Thoracic aorta (tissue), 2 donors: ENCODE measurements around the gene APOM. TPM values are rescaled to one million over a fixed set of nuclear protein-coding genes. Genes with fewer than 3 reads are reported as not detected.

ENCODE experiments used
- ATAC-seq: fragments of 150-250 bp; one replicate; pipeline ENCODE4 v1.8.0; 2017; ENCODE audit warnings: low read depth; ENCODE audit not compliant: insufficient number of reproducible peaks, low FRiP score
- DNase-seq: peaks from one replicate; pipeline ENCODE4 v3.0.0-alpha.2; 2020; ENCODE audit warnings: low spot score
- H3K27ac ChIP-seq, 2 donors: fragments of 200-600 bp; sonication (generic); 1 replicate in 1 of 2; 2 replicates in 1 of 2; pipeline ENCODE4 v1.5.1; 2016; ENCODE audit warnings: mild to moderate bottlenecking in 2 of 2, moderate library complexity in 2 of 2
- H3K27me3 ChIP-seq: fragments of 200-600 bp; sonication (generic); replicated peaks from 2 replicates; pipeline ENCODE4 v1.6.0; 2016; ENCODE audit warnings: mild to moderate bottlenecking; ENCODE audit not compliant: insufficient read depth
- H3K36me3 ChIP-seq: fragments of 200-600 bp; sonication (generic); one replicate; pipeline ENCODE4 v1.5.1; 2016
- H3K4me1 ChIP-seq, 2 donors: fragments of 200-600 bp; sonication (generic); 1 replicate in 1 of 2; 2 replicates in 1 of 2; pipeline versions ENCODE4 v1.5.1 to v1.6.0; 2016; ENCODE audit warnings: low read depth in 2 of 2, mild to moderate bottlenecking in 1 of 2; ENCODE audit not compliant: control insufficient read depth in 1 of 2
- H3K4me3 ChIP-seq: fragments of 200-600 bp; sonication (generic); 2 replicates; pipeline ENCODE4 v1.5.1; 2016; ENCODE audit warnings: mild to moderate bottlenecking
- H3K9me3 ChIP-seq: fragments of 200-600 bp; sonication (generic); 2 replicates; pipeline ENCODE4 v1.5.1; 2016
- CTCF ChIP-seq: fragments of 200-600 bp; sonication (generic); IDR thresholded peaks from one replicate; pipeline ENCODE4 v1.5.1; 2019; ENCODE audit warnings: antibody characterized with exemption
- total RNA-seq, 2 donors: library from RNA; depleted of rRNA; stranded (reverse); fragments of >200 nt; gene quantifications; one replicate each; pipeline versions ENCODE4 v1.1.0 to v1.2.3, GENCODE V29; 2016

Gene APOM
- total RNA-seq, 2 donors from 2014 or later: 2.2 TPM; not detected in 1

DNA sequence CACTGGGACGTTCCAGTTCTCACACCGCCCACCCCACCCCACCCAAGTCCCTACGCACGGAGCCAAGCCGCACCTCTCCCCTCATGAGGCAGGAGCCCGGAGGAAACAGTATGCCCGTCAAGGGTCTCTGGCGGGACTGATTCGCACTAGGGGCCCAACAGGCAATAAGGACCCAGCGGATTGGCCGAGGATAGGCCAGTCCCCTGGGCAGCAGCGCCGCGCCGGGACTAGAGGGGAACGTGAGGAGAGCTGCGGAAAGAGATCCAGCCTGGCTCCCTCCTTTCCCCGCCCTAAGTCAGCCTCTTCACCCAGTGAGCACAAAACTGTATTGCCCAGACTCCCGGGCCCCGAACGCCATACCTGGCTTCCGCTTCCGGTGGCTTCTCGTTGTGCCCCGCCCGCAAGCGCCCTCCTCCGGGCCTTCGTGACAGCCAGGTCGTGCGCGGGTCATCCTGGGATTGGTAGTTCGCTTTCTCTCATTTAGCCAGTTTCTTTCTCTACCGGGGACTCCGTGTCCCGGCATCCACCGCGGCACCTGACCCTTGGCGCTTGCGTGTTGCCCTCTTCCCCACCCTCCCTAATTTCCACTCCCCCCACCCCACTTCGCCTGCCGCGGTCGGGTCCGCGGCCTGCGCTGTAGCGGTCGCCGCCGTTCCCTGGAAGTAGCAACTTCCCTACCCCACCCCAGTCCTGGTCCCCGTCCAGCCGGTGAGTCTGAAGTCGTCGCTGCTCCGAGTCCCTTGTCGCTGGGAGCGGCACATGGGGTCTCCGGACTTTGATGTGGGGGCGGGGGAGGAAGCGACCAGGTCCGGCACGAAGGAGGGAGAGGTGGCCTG lies 10.0 kb downstream of the APOM start, which contains the start of gene CSNK2B:
TSS of gene CSNK2B (plus strand) at position 580 of the 836 bp plus-strand sequence. CDS start 752 bp downstream, outside the sequence.
- ATAC-seq: peak; percentile 84
- peak within 1 kb of the TSS; percentile 98 for H3K4me3 ChIP-seq
- H3K27ac ChIP-seq: peak within 1 kb of the TSS; percentile 95 to 97
- TF ChIP-seq CTCF: no peak
- peaks cover 36% of the 10 kb centered on the region for H3K36me3 ChIP-seq
- peak; percentile 96 for DNase-seq
- H3K9me3 ChIP-seq: no peaks in the 10 kb centered on the region
- H3K4me1 ChIP-seq: peaks cover 19 to 56% of the 10 kb centered on the region in 2 donors
- no peaks in the 10 kb centered on the region for H3K27me3 ChIP-seq

- no peak for DNase-seq
- Histone ChIP-seq H3K4me3 (peak overlapping the region; percentile 98), H3K4me1 (peaks cover 16 to 49% of the 10 kb centered on the region in 2 donors), H3K9me3 (no peaks in the 10 kb centered on the region), H3K27ac (peak overlapping the region; percentile 95 to 97), H3K36me3 (peaks cover 43% of the 10 kb centered on the region), H3K27me3 (no peaks in the 10 kb centered on the region)
- no peak for ATAC-seq
- no peak for TF ChIP-seq CTCF
Measured at GRCh38 chr6:31666337-31666965, 10.8 kb downstream of the APOM start.

DNA sequence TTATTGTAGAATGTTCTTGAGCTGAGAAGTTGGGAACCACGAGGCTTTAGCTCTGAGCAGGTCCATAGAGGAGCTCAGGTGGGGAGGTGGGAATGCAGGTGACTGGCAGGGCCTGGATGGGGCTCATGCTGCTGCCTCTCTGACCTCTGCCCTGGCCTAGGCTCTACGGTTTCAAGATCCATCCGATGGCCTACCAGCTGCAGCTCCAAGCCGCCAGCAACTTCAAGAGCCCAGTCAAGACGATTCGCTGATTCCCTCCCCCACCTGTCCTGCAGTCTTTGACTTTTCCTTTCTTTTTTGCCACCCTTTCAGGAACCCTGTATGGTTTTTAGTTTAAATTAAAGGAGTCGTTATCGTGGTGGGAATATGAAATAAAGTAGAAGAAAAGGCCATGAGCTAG lies 14.0 kb downstream of the APOM start, which contains the start of gene LY6G5B:
TSS of gene LY6G5B (plus strand) at position 301 of the 400 bp plus-strand sequence. CDS start 975 bp downstream, outside the sequence.
- no peak within 1 kb of the TSS for H3K27ac ChIP-seq
- H3K4me3 ChIP-seq: no peak within 1 kb of the TSS
- peaks cover 58% of the 10 kb centered on the region for H3K36me3 ChIP-seq
- DNase-seq: no peak
- no peak for TF ChIP-seq CTCF
- no peak for ATAC-seq
- peaks cover 9 to 24% of the 10 kb centered on the region in 2 donors for H3K4me1 ChIP-seq
- no peaks in the 10 kb centered on the region for H3K9me3 ChIP-seq
- H3K27me3 ChIP-seq: no peaks in the 10 kb centered on the region

- Histone ChIP-seq H3K36me3 (peaks cover 15% of the 10 kb centered on the region), H3K4me1 (peaks cover 0 to 11% of the 10 kb centered on the region in 2 donors), H3K9me3 (no peaks in the 10 kb centered on the region), H3K27ac (no peak overlapping the region), H3K27me3 (no peaks in the 10 kb centered on the region), H3K4me3 (no peak overlapping the region)
- DNase-seq: no peak
- TF ChIP-seq CTCF: no peak
- no peak for ATAC-seq
Measured at GRCh38 chr6:31676322-31676903, 20.7 kb downstream of the APOM start.

DNA sequence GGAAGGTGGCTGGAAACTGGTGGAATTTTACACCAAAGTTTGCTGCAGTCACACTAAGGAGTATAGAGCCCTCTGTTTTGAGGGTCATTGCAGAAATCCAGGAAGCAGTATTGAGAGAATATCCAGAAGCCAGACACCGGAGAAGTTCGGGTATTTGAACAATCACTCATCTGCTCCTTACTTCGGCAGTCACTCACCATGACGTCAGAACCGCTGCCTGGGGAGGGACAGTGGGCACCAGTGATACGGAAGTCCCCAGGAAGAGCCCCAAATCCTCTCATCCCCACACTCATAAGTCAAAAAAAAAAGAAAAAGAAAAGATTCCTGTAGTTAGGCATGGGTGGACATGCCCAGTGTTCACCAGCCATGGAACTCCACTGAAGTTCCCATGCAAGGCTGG lies 21.2 kb downstream of the APOM start:
- ATAC-seq: no peak

More for the DNA sequence above, 21.2 kb downstream of the APOM start:
- no peak for DNase-seq
- H3K27ac ChIP-seq: no peak overlapping the region
- no peaks in the 10 kb centered on the region for H3K9me3 ChIP-seq
- H3K4me3 ChIP-seq: no peak overlapping the region
- no peak for TF ChIP-seq CTCF
- H3K4me1 ChIP-seq: peaks cover 0 to 15% of the 10 kb centered on the region in 2 donors
- H3K27me3 ChIP-seq: no peaks in the 10 kb centered on the region
- peaks cover 10% of the 10 kb centered on the region for H3K36me3 ChIP-seq
